HG02981 (cell line): ENCODE data around the gene ZBTB25.

ENCODE experiments used
- ATAC-seq: cut with Tn5 transposase; IDR thresholded peaks from one replicate; pipeline ENCODE4 v1.9.1; 2021; ENCODE audit warnings: mild to moderate bottlenecking, moderate library complexity; ENCODE audit not compliant: unreplicated experiment

ZBTB25 gene

DNA sequence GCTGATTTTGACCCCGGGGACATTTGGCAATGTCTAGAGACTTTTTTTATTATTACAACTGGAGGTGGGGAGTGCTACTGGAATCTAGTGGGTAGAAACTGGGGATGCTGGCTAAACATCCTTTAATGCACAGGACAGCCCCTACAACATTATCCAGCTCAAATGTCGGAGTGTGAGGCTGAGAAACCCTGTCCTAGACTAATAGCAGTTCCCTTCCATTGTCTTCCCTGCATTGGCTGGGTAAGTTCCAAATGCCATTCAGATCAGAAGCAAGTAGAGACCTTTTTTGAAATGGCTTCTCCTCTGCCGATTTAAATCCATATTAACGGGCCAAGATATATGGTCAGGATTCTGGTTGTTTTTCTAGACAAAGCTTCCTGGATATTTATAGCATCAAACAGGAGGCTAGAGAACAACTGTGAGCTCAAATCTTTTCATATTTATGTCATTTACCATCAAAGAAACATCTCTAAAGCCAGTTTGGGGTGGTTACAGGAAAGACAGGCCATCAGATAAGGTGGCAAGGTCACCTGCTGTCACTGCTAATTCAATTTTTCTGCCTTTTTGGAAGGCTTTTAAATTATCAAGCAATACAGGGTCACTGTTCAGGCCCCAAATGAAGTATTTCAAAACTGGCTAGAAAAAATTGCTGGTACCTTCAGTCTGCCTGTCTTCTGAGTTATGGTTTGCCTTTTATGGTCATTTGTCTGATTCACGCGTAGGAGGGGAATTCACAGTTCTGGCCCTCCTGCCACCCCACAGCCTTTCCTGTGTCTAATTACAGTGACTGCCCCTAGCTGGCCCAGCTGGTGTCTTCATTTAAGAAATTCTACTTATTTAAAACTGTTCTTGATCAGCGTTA is 58.4 kb downstream of the ZBTB25 start:
- ATAC-seq = peak; percentile 98

DNA sequence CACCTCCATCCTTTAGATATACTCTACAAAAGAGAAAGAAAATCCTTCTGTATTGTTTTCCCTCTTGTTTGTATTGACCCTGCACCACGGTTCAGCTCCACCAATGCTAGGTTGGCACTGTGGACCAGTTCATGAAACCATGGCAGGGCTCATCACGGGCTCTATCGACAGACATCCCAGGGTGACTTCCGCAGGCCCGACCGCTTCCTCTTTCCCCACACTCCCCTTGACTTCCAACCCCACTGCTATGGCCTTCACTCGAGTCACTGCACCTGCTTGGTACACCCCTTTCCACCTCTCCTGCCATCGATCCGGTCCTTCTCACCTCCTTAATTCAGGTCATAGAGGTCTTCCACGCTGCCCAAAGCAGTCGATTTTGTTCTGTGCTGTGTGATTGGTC is 59.5 kb downstream of the ZBTB25 start:
- ATAC-seq = no peak

DNA sequence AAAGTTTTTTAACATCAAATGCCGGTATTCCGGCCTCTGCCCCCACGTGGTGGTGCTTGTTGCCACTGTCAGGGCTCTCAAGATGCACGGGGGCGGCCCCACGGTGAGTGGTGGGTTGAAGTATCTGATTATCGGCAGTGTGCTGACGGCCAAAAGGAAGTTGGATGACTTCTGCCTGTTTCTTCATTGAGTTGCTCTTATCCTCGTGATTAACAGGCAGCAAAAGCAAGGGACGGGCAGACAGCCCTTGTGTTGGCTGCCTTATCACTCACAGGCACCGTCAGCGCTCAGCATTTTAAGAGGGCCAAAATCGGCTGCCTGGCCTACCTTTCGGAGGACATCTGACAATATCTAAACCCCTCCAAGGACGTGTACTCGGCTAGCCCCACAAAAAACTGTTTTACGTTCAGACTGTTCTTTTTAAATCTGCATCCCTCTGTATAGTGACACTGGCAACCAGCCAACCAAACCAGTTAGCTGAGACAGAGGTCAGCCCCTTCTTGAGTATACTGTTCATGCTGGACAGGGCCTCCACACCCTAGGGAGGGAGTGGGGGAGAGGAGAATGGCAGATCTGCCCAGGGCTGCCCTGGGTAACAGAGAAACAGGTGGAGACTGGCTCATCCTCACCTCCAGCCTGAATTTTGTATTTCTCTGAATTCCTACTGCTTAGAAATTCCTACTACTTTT is 61.2 kb downstream of the ZBTB25 start:
- no peak for ATAC-seq

DNA sequence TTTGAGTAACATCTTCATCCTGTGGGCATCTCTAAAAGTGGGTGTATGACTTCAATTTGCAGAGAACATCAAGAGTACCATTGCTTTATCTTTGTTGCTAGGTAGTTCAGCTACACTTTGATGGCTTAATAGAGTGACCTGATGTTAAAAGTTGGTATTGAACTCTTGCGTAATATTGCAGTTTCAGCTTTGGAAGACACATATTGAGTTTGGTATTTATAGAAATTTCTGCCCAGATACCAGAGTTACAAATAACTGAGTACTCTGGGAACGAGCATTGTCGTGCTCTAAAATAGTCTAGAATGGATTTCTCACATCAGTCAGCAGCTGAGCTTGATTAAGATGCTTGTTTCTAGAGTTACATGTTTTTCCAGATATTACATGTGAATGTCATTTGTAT is 63.1 kb downstream of the ZBTB25 start:
- no peak for ATAC-seq

DNA sequence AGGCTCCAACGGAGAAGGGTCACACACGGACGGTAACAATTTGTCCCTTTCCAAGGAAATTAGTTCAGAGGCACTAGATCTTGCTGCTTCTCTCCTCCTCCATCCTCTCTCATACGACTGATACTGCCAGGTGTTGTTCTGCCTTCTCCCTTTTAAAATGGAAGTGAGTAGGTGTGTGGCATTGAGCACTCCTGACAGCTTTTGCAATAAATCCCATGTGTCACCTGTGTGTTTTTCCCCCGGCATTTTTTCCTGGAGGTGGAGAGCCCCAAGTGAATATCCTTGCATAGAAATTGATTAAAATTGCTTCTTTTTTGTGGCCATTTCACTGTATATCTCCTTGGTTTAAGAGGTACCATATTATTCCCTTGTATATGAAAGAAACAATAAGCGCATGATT is 64.5 kb downstream of the ZBTB25 start:
- ATAC-seq = no peak

DNA sequence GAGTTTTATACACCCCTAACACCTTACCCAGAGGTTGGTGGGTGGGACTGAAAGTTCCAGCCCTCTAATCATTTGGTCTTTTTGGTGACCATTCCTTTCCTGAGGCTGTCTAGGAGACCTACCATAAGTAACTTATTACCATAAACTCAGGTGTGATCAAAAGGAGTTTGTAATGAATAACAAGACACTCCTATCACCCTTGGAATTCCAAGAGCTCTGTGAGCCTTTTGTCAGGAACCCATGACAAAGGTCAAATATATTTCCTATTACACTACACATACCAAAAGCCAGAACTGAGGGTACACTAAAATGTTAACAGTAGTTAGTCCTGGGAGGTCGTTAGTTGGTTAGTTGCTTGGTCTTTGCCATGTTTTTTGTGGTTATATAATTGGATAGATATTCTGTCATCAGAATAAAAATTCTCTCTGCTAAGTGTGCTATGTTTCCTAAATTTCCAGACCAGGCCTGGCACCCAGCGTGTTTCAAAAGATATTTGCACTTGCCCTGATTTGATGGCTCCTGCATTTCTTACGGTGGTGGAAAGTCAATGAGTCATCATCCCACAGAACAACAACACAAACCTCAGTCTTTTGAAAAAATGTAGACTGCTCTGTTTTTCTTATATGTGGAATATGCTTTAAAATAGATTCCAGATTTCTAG is 65.3 kb downstream of the ZBTB25 start:
- no peak for ATAC-seq

DNA sequence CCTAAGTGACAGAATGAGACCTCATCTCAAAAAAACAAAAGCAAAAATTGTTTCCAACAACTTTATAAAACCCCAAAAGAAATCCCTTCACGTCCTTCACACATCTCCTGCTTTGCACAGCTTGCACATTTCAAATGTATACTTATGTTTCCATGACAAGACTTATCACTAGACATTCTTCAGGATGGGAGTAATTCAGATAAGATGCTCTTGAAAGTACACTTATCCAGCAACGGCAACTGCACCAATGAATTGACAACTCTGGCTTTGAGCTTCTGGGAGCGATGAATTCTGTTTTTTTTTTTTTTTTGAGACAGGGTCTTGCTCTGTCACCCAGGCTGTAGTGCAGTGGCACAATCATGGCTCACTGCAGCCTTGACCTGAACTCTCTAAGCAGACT is 69.1 kb downstream of the ZBTB25 start:
- no peak for ATAC-seq

DNA sequence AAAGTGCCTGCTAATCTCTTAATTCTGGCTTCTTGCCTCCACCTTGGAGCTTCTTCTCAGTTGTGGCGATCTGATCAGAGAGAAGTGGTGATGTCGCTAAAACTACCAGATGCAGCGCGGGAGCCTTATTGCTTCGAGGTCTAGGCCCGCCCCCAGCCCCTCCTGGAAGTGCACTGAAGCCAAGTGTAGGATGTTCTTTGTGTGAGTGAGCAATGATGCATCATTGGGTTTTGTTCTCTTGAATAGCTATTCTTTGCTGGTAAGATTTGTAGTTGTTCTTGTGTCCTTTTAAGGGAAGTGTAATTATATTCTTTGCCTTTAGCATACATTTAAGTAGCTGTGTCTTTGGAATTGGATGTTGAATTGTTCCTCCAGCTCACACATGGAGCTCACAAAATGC is 79.7 kb downstream of the ZBTB25 start:
- no peak for ATAC-seq

DNA sequence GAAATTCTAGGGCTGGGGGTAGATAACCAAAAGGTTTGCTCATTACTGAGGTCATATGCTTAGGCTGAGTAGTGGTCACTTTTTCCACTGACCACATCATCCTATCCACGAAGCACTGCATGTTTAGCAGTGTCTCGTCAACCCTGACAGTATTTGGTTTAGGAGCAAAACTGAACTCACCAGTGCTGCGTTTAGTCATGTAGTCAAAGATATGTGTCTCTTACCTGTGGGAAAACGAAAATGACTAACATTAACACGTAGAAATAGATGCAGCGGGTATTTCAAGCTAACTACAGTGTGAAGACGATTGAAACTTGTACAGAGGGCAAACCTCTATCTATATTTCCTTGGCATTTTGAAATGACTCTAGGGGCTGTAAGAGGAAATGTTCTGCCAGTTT is 80.9 kb downstream of the ZBTB25 start:
- ATAC-seq = no peak

DNA sequence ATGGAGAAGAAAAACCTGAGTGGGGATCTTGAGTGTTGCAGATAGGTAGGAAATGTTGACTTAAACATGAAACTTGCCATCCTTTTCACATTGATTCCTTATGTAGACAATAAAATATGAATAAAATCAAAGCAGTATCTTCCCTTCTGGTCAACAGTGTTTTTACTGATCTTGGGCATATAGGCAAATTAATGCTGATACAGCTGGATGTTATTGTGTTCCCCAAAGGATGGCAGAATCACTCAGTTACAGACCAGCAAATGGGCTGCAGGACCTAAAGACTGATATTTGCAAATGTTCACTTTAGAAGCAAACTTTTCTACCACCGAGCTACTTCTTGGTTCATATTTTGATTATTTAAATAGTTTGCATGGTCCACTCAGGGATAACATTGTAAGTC is 81.6 kb downstream of the ZBTB25 start:
- no peak for ATAC-seq

DNA sequence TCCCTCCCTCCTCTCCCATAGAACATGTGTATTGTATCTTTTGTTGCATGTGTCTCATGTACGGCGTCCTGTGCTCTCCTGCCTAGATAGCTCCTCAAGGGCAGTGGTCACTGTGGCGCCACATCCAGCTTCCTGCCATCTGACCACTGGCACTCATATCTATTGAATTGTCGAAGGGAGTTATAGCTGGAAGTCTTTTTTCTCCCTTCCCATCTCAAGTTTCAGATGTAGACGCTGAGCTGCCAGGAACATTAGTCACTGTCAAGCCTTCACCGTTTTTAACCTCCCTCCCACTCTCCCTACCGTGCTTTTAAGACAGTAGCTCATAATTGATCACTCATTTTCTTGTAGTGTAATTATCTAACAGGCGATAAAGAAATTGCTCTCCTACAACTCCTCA is 82.5 kb downstream of the ZBTB25 start:
- ATAC-seq = no peak

DNA sequence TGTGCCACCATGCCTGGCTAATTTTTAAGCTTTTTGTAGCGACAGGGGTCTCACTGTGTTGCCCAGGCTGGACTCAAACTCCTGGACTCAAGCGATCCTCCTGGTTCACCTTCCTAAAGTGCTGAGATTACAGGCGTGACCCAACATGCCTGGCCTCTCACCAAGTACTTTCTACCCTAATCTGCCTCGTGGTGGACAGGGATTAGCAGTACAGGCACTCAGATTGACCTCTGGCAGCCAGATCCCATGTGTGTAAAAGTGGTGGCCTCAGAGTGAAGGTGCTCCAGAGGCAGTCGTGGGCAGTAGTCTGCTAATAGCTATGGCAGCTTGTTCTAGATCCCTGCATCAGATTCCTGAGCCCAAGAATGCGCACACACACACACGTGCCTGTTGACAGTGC is 84.6 kb downstream of the ZBTB25 start:
- no peak for ATAC-seq

DNA sequence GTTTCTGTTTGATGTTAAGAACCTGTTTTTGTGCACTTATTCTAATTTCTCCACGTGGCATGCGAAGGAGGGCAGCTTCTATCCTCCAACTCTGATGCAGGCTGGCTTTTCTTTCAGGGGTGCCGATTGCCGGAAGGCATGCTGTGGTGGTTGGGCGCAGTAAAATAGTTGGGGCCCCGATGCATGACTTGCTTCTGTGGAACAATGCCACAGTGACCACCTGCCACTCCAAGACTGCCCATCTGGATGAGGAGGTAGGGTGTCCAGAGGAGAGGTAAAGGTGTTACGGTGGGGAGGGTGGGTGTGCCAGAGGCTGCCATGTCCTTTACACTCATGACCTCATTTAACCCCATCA is 85.9 kb downstream of the ZBTB25 start:
- no peak for ATAC-seq

DNA sequence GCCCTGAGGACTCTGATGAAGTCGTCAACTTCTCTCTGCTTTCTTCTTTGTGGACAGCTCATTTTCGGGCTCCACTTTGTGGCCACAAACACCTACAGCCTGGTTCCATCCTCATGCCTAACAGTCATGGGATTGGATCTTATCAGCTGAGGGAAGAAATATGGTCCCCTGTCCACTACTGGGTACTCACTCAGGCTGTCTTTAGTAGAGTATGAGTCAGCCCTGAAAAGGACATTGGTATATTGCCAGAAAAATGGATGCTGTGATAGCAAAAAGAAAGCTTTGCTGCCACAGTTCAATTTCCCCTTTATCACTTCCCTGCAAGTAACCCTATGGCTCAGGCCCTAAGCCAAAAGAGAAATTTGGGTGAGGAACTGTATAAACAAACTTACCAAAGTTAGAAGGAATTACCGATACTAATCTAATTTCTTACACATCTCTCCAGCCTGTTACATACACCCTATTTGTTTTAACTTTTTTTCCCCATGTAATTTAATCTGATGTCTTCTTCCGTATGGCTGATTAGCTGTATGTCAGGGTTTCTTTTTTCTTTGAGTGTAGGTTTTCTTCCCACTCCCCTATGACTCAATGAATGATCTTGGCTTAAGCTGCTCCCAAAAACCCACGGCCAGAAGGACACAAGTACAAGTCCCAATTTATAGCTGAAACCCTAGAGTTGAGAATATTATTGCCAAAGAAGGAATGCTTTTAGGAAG is 86.4 kb downstream of the ZBTB25 start:
- ATAC-seq = no peak

DNA sequence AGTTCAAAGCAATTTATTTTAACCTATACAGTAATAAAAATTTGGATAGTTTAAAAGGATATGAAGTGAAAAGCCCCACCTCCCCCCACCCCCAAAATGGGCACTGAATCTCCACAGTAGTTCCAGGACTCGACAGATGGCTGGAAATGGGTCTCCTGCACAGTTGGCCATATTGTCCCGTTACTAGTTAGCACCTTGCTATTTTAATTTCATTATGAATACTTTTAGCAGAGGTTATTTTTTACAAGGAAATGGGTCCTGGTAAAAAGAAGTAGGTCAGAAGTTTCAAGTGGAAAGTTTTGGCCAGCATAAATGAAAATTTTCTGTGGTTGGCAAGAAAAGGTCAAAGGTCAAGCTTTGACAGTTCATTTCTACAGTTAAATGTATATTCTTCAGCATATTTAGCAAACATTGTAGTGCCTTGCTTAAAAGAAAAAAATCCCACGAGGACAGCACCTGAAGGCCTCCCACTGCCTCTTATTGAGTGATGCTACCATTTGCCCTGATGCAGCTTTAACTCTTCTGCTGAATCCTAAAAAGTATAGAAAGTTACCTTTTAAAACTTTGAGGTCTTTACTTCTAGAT is 87.2 kb downstream of the ZBTB25 start:
- no peak for ATAC-seq

DNA sequence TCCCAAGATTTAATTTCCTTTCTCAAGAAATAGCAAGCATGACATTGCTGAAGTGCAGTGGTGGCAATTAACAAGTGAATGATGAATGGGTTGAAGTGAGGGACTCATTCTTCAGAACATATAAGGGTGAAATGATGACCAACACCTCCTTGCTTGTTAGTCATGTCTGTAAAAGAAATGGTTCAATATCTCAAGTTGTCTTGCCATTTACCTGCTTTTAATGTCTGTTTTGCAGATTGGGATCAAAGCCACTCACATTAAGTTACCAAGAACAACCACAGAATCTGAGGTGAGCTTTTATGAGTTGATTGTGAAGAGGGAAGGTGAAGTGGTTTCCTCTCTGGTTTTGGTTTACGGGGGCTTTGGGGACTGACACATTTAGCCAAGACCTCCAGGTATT is 91.4 kb downstream of the ZBTB25 start:
- ATAC-seq = no peak

DNA sequence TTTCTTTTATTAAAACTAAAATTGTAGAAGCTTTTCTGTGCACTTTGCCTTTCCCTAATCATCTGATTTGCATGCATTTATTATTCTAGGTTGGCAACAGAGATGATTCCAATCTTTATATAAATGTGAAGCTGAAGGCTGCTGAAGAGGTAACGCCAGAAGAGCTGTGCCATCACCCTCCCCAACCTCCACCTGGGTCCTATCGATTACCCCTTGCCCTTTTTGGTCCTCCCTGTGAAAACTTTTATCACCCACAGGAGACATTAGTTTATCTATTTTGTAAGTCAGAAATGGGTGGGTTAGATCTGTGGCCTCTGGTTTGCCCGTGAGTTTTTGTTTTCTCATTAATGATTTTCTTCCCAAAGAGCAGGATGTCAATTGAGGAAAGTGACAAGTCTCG is 92.6 kb downstream of the ZBTB25 start:
- ATAC-seq = no peak

DNA sequence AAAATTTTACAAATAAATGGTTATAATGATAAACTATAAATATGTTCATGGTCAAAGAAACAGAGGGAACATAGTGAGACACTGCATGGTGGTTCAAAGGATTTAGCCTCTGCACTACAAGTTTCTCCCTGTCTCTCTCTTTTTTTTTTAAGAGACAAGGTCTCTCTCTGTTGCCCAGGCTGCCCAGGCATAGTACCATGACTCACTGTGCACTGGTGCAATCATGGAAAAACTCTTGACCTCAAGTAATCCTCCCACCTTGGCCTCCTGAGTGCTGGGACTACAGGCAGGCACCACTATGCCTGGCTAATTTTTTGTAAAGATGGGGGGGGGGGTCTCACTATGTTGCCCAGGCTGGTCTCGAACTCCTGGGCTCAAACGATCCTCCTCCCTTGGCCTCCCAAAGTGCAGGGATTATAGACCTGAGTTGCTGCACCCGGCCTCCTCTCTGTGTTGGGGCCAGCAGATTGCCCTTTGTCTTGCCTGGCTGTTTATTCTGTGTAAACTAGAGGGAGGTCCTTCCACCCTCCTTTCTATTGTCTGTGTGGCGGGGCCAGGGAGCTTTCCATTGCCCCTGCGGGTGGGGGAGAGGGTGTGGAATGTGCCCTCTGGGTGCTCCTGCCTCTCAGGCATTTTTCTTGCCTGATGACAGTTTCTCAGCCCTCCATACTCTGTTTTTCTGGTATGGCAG is 93.4 kb downstream of the ZBTB25 start:
- no peak for ATAC-seq

DNA sequence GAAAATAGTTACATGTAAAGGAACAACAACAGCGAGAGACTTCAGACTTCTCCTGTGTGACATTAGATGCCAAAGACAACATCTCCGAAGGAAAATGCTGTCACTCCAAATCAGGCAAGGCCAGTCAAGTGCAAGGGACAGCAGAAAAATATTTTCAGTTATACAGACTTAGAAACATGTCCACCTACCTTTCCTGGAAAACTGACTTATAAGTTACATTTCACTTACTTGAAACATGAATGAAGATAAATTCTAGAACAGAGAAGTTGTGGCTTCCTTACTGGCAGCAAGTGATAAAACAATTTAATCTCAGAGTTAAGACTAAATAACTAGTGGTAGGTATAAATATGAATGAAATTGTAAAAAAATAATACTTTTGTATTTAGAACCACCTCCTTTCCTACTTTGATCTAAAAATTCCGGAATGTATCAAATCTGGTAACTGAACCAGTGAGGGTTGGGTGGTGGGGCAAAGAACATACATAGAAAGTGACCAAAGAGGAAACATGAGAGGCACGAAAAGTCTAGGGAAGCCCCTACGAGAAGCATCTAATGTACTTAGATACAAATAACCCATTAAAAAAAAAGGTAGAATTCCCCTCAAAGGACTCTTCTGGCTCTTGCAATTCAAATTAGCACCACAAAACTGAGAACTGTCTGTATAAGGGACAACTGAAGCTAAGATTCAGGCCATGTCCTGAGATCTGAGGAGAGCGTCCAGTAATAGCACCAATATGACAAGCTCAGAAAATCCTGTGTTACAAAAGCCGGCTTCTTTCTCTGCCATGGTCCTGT is 94.3 kb downstream of the ZBTB25 start:
- no peak for ATAC-seq

DNA sequence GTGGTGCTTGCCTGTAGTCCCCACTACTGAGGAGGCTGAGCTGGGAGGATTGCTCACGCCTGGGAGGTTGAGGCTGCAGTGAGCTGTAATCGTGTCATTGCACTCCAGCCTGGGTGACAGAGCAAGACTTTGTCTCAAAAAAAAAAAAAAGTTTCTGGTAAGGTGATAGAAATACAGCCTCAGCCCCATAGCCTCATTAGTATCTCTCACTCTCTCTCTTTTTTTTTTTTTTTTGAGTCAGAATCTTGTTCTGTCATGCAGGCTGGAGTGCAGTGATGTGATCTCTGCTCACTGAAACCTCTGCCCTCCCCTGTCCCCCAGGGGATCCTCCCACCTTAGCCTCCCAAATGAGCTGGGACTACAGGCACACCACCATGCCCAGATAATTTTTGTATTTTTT is 96.3 kb downstream of the ZBTB25 start:
- no peak for ATAC-seq
